NCI-H2107 treated with DMSO at 0.1 percent for 48 hours (cell line): ENCODE results near the gene HOGA1.
"Not testable (repeated sequence)": the region's sequence is repeated elsewhere in the genome, so short reads cannot be mapped to it uniquely, and the experiment has no call there.

Experiments
- DNase-seq: peaks from one replicate; lab custom pipeline; 2025; ENCODE audit not compliant: unreplicated experiment; lab: John Stamatoyannopoulos, UW

The HOGA1 gene

GRCh38 chr10:97644936-97645335 is 60.7 kb downstream of the HOGA1 start:
- DNase-seq: no peak

DNA sequence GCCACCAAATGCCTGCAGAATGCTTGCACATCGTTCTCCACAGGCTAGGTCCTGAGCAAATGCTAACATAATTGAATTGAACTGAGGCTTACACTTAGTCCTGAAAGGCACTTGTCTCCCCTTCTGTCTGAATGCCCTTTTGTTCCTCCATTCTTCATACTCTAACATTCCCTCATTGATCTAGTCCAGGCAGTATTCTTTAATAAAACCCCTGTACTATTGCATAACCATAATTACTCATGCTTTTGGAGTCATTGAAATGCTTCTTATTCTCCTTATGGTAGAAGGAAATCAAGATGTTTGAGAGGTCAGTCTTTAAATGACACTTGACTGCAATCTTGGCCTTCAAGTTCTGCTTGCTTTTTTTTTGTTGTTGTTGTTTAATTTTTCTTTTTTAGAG is 63.4 kb downstream of the HOGA1 start:
- DNase-seq: no peak

GRCh38 chr10:97648562-97649404 is 64.6 kb downstream of the HOGA1 start:
- no peak for DNase-seq

- not testable (repeated sequence) for DNase-seq
These were observed 65.2 kb downstream of the HOGA1 start for GRCh38 chr10:97649405-97649750.

DNA sequence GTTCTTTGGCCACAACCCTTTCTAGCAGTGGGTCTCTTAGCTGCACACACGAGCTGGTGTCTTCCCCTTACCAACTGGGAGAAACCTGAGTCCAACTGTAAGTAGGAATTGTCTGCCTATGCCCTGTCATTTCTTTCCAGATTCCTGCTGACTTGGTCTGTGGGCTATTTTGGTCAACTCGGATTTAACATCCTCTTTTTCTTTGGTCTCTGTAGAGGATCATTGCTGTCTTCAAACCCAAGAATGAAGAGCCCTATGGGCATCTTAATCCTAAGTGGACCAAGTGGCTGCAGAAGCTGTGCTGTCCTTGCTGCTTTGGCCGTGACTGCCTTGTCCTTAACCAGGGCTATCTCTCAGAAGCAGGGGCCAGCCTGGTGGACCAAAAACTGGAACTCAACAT is 66.5 kb downstream of the HOGA1 start:
- DNase-seq: no peak

- no peak for DNase-seq
These were observed 67.6 kb downstream of the HOGA1 start for GRCh38 chr10:97651773-97652172.

GRCh38 chr10:97656777-97657176 is 72.6 kb downstream of the HOGA1 start:
- no peak for DNase-seq

DNA sequence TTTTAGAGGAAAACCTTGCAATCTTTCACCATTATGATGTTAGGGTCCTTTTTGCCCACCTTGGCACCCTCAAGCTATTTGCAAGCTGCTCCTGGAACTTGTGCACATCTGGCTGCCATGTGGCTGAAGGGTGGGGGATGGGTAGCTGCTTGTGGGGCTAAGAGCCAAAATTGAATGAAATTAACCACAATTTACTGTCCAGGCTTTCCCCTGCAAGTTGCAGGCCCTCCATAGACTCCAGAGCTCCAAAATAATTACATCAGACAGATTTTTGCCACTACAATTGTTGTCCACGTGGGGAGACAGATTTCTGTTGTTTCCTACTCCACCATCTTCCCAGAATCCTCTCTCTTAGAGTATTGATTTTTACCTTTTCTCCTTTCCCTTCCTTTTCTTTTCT is 75.4 kb downstream of the HOGA1 start:
- DNase-seq: no peak
